Measurements from ENCODE around the gene GSK3A. TPM values are rescaled to one million over a fixed set of nuclear protein-coding genes. Genes with fewer than 3 reads are reported as not detected.

The GSK3A gene
- total and polyA plus RNA-seq, 2 experiments from 2014 or later = 17.7 to 40.7 TPM

DNA sequence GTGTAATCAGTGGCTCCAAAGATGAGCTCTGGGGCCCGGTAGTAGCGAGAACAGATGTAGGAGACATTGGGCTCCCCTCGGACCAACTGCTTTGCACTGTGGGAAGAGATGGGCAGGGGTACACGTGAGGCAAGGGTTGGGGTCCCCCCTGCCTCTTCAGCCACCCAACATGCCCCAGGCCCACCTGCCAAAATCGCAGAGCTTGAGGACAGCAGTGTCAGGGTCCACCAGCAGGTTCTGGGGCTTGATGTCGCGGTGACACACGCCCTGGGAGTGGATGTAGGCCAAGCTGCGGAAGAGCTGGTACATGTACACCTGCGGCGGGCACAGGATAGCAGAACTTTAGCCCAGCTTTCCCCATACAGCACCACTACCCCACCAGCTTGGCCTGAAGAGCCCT lies 8.0 kb downstream of the GSK3A start:
- Histone ChIP-seq H3F3A (replicated peaks; ENCODE audit: low read depth) (peaks cover 21% of the 10 kb centered on the region; the same call in 1 of the 2 replicates), H3K4me1 (ENCODE audit: insufficient read depth) (no peaks in the 10 kb centered on the region), H4K20me1 (replicated peaks; ENCODE audit: insufficient read depth) (peaks cover 19% of the 10 kb centered on the region; the same call in 1 of the 2 replicates), H3K4me2 (no peak overlapping the region), H3K79me2 (replicated peaks; ENCODE audit: insufficient read depth) (no peaks in the 10 kb centered on the region), H3K9me2 (ENCODE audit: insufficient read depth) (no peaks in the 10 kb centered on the region), H3K27ac (ENCODE audit: low read depth) (no peak overlapping the region), H2AFZ (no peak overlapping the region), H3K27me3 (ENCODE audit: insufficient read depth) (no peaks in the 10 kb centered on the region), H3K4me3 (no peak overlapping the region), H3K36me3 (ENCODE audit: insufficient read depth) (no peaks in the 10 kb centered on the region; the same call in 1 of the 2 replicates)
- Mint-ChIP-seq H3K36me3 (ENCODE audit: low read depth) (peaks cover 72% of the 10 kb centered on the region), H3K27me3 (ENCODE audit: insufficient read depth, low read depth, poor library complexity) (peaks cover 14% of the 10 kb centered on the region), H3K27ac (no peak overlapping the region), H3K4me3 (no peak overlapping the region), H3K4me1 (no peaks in the 10 kb centered on the region), H3K9me3 (no peaks in the 10 kb centered on the region; the same call in 2 of the 3 replicates)
- no peak for ATAC-seq
- DNase-seq (ENCODE audit: low spot score) = no peak
- TF ChIP-seq EZH2phosphoT487 (IDR thresholded peaks at IDR 0.05; ENCODE audit: unreplicated experiment) (no peak), CREB1 (CRISPR knock-in tag; IDR thresholded peaks at IDR 0.05; ENCODE audit: low read depth) (no peak), NANOG (IDR thresholded peaks at IDR 0.05; ENCODE audit: borderline replicate concordance) (no peak), ZNF114 (CRISPR knock-in tag; IDR thresholded peaks at IDR 0.05) (no peak)
- TF ChIP-seq, protein P1, sequence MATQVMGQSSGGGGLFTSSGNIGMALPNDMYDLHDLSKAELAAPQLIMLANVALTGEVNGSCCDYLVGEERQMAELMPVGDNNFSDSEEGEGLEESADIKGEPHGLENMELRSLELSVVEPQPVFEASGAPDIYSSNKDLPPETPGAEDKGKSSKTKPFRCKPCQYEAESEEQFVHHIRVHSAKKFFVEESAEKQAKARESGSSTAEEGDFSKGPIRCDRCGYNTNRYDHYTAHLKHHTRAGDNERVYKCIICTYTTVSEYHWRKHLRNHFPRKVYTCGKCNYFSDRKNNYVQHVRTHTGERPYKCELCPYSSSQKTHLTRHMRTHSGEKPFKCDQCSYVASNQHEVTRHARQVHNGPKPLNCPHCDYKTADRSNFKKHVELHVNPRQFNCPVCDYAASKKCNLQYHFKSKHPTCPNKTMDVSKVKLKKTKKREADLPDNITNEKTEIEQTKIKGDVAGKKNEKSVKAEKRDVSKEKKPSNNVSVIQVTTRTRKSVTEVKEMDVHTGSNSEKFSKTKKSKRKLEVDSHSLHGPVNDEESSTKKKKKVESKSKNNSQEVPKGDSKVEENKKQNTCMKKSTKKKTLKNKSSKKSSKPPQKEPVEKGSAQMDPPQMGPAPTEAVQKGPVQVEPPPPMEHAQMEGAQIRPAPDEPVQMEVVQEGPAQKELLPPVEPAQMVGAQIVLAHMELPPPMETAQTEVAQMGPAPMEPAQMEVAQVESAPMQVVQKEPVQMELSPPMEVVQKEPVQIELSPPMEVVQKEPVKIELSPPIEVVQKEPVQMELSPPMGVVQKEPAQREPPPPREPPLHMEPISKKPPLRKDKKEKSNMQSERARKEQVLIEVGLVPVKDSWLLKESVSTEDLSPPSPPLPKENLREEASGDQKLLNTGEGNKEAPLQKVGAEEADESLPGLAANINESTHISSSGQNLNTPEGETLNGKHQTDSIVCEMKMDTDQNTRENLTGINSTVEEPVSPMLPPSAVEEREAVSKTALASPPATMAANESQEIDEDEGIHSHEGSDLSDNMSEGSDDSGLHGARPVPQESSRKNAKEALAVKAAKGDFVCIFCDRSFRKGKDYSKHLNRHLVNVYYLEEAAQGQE (IDR thresholded peaks at IDR 0.05; ENCODE audit: unreplicated experiment) = no peak

DNA sequence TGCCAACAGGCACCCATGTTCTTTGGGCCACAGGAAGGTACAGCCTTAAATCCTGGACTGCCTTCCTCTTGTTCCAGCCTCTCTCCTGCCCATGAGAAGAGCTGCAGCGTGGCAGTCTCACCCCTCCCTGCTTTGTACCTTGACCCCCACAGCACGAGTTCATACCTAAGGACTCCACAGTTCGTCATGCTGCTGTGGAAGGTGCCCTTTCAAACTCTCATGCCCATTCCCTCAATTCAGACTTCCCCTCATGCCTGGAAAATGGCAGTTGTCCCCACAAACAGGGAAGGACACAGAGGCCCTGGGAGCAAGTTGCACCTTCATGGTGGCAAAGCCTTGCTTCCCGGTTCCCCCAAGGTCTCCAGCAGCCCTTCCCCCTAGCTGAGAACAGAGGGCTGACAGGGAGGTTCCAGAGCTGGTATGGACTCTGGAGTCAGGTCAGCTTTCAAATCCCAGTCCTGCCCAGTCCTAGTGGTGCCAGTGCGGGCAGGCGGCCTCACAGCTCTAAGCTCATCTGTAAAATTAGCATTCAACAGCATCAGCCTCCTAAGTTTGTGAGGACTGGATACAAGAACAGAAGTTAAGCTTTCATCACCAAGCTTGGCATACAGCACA lies 8.6 kb downstream of the GSK3A start:
- Histone ChIP-seq H3K79me2 (replicated peaks; ENCODE audit: insufficient read depth) (no peaks in the 10 kb centered on the region), H3K27ac (ENCODE audit: low read depth) (no peak overlapping the region), H3K27me3 (ENCODE audit: insufficient read depth) (no peaks in the 10 kb centered on the region), H3F3A (replicated peaks; ENCODE audit: low read depth) (peaks cover 19% of the 10 kb centered on the region; the same call in 1 of the 2 replicates), H3K36me3 (ENCODE audit: insufficient read depth) (no peaks in the 10 kb centered on the region; the same call in 1 of the 2 replicates), H3K9me2 (ENCODE audit: insufficient read depth) (no peaks in the 10 kb centered on the region), H2AFZ (no peak overlapping the region), H4K20me1 (replicated peaks; ENCODE audit: insufficient read depth) (peaks cover 19% of the 10 kb centered on the region; the same call in 1 of the 2 replicates), H3K4me2 (no peak overlapping the region), H3K4me1 (ENCODE audit: insufficient read depth) (no peaks in the 10 kb centered on the region), H3K4me3 (no peak overlapping the region)
- Mint-ChIP-seq H3K27ac (no peak overlapping the region), H3K9me3 (no peaks in the 10 kb centered on the region; the same call in 2 of the 3 replicates), H3K4me1 (no peaks in the 10 kb centered on the region), H3K27me3 (ENCODE audit: insufficient read depth, low read depth, poor library complexity) (peaks cover 11% of the 10 kb centered on the region), H3K4me3 (no peak overlapping the region), H3K36me3 (ENCODE audit: low read depth) (peaks cover 68% of the 10 kb centered on the region)
- ATAC-seq (no peak), DNase-seq (ENCODE audit: low spot score) (no peak)
- TF ChIP-seq, protein P1 (IDR thresholded peaks at IDR 0.05; ENCODE audit: unreplicated experiment) = no peak
- TF ChIP-seq, protein P2, sequence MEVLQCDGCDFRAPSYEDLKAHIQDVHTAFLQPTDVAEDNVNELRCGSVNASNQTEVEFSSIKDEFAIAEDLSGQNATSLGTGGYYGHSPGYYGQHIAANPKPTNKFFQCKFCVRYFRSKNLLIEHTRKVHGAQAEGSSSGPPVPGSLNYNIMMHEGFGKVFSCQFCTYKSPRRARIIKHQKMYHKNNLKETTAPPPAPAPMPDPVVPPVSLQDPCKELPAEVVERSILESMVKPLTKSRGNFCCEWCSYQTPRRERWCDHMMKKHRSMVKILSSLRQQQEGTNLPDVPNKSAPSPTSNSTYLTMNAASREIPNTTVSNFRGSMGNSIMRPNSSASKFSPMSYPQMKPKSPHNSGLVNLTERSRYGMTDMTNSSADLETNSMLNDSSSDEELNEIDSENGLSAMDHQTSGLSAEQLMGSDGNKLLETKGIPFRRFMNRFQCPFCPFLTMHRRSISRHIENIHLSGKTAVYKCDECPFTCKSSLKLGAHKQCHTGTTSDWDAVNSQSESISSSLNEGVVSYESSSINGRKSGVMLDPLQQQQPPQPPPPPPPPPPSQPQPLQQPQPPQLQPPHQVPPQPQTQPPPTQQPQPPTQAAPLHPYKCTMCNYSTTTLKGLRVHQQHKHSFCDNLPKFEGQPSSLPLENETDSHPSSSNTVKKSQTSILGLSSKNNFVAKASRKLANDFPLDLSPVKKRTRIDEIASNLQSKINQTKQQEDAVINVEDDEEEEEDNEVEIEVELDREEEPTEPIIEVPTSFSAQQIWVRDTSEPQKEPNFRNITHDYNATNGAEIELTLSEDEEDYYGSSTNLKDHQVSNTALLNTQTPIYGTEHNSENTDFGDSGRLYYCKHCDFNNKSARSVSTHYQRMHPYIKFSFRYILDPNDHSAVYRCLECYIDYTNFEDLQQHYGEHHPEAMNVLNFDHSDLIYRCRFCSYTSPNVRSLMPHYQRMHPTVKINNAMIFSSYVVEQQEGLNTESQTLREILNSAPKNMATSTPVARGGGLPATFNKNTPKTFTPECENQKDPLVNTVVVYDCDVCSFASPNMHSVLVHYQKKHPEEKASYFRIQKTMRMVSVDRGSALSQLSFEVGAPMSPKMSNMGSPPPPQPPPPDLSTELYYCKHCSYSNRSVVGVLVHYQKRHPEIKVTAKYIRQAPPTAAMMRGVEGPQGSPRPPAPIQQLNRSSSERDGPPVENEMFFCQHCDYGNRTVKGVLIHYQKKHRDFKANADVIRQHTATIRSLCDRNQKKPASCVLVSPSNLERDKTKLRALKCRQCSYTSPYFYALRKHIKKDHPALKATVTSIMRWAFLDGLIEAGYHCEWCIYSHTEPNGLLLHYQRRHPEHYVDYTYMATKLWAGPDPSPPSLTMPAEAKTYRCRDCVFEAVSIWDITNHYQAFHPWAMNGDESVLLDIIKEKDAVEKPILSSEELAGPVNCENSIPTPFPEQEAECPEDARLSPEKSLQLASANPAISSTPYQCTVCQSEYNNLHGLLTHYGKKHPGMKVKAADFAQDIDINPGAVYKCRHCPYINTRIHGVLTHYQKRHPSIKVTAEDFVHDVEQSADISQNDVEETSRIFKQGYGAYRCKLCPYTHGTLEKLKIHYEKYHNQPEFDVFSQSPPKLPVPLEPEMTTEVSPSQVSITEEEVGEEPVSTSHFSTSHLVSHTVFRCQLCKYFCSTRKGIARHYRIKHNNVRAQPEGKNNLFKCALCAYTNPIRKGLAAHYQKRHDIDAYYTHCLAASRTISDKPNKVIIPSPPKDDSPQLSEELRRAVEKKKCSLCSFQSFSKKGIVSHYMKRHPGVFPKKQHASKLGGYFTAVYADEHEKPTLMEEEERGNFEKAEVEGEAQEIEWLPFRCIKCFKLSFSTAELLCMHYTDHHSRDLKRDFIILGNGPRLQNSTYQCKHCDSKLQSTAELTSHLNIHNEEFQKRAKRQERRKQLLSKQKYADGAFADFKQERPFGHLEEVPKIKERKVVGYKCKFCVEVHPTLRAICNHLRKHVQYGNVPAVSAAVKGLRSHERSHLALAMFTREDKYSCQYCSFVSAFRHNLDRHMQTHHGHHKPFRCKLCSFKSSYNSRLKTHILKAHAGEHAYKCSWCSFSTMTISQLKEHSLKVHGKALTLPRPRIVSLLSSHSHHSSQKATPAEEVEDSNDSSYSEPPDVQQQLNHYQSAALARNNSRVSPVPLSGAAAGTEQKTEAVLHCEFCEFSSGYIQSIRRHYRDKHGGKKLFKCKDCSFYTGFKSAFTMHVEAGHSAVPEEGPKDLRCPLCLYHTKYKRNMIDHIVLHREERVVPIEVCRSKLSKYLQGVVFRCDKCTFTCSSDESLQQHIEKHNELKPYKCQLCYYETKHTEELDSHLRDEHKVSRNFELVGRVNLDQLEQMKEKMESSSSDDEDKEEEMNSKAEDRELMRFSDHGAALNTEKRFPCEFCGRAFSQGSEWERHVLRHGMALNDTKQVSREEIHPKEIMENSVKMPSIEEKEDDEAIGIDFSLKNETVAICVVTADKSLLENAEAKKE (CRISPR knock-in tag; IDR thresholded peaks at IDR 0.05) = no peak
- no peak for TF ChIP-seq CREB1 (CRISPR knock-in tag; IDR thresholded peaks at IDR 0.05; ENCODE audit: low read depth)
- no peak for TF ChIP-seq JUNB (IDR thresholded peaks at IDR 0.05; ENCODE audit: unreplicated experiment)
